Cardiac fibroblast (primary cell): ENCODE results near the gene RGS7.

Experiments used
- DNase-seq, 2 donors: peaks; one replicate each; pipeline versions ENCODE4 v3.0.0 to v3.0.0-alpha.2; 2010; ENCODE audit warnings: low read depth in 2 of 2
- H3K4me3 ChIP-seq, 2 donors: replicated peaks in 1 of 2; 1 replicate in 1 of 2; 2 replicates in 1 of 2; pipeline ENCODE4 v1.5.1; 2011; ENCODE audit warnings: low read depth in 2 of 2, low read length in 2 of 2, mild to moderate bottlenecking in 2 of 2, moderate library complexity in 1 of 2
- CTCF ChIP-seq: IDR thresholded peaks from one replicate; pipeline ENCODE4 v1.5.1; 2011; ENCODE audit warnings: low read depth, mild to moderate bottlenecking, low read length, inconsistent platforms

RGS7 gene

GRCh38 chr1:241063276-241063675, 293.7 kb downstream of the RGS7 start:
- no peak for DNase-seq
- no peak for TF ChIP-seq CTCF
- H3K4me3 ChIP-seq, result no peak overlapping the region

DNA sequence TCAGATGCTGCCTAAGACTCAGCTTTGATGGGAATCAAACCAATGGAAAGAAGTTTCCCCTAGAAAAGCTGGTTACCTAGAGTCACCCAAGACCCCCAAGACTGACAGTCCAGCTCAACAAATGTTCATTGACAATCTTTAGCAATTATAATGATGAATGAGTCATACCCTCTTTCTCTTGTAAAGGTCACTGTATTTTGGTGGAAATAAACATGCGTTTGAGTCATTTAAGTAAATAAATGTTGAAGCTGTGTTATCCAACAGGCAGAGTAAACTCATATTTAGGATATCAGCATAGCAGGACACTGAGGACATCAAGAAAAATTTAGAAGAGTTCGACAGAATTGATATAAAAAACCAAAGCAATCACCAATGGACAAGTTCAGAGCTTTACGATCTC, 295.9 kb downstream of the RGS7 start:
- DNase-seq, result no peak
- H3K4me3 ChIP-seq, result no peak overlapping the region
- TF ChIP-seq CTCF, result no peak

GRCh38 chr1:241048622-241049021, 308.4 kb downstream of the RGS7 start:
- no peak overlapping the region for H3K4me3 ChIP-seq
- no peak for DNase-seq
- TF ChIP-seq CTCF, result no peak

- no peak for DNase-seq
- no peak for TF ChIP-seq CTCF
- no peak overlapping the region for H3K4me3 ChIP-seq
Measured at GRCh38 chr1:241045659-241046058, 311.3 kb downstream of the RGS7 start.

DNA sequence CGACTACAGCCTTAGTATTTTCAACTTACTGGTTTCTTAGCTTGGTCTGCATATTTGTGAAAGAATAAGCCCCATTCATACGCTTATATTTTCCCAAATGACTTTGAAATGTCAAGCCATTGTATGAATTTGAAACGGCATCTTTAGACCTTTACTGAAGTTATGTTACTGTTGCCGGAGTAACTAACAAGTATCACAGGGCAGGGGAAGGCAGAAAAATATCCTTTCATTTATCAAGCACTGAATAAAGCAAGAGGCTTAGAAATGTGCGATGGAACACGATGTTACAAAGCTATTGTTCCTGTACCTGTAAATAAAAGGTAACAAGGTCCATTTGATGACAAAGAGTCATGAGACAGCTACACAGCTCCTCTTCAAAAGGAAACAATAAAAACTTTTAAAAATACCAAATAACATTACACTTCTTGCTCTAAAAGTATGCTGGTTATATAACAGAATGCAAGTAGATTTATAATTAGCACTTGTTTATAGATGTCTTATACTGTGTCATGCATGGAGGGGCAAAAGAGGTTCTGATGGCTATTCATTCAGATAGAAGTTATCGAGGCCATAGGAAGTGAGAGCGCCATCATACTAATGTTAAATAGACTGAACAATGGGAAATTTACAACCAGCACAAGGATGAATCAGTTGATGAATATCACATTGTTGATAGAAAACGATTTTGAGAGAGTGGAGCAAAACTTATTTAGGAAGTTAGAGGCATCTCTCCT, 322.6 kb downstream of the RGS7 start:
- no peak overlapping the region for H3K4me3 ChIP-seq
- no peak for DNase-seq
- TF ChIP-seq CTCF, result no peak

- TF ChIP-seq CTCF, result no peak
- no peak for DNase-seq
- H3K4me3 ChIP-seq, result no peak overlapping the region
Measured at GRCh38 chr1:241024834-241025233, 332.2 kb downstream of the RGS7 start.

- DNase-seq, result peak in 1 of 2 donors; percentile 20
- TF ChIP-seq CTCF, result no peak
- H3K4me3 ChIP-seq, result no peak overlapping the region
Measured at GRCh38 chr1:241022366-241022765, 334.6 kb downstream of the RGS7 start.
